Measurements from ENCODE around the gene RAP1B. TPM values are rescaled to one million over a fixed set of nuclear protein-coding genes. Genes with fewer than 3 reads are reported as not detected.

Gene RAP1B
- total RNA-seq, 2 experiments from 2014 or later, result 256 to 261 TPM

- Histone ChIP-seq H3K9me3 (ENCODE audit: control insufficient read depth in 1 of 2, insufficient read depth in 1 of 2, low read length in 2 of 2) (no peaks in the 10 kb centered on the region), H3K4me3 (ENCODE audit: low read length) (peak overlapping the region; percentile 17), H3K36me3 (ENCODE audit: insufficient read depth, low read length) (peaks cover 17% of the 10 kb centered on the region), H3K4me1 (ENCODE audit: insufficient read depth, low read length) (peaks cover 46% of the 10 kb centered on the region), H3K27me3 (ENCODE audit: control insufficient read depth in 1 of 2, insufficient read depth in 2 of 2, low read length in 2 of 2) (no peaks in the 10 kb centered on the region), H3K27ac (ENCODE audit: low read depth in 1 of 2, low read length in 2 of 2) (peak overlapping the region in 1 of 2 donors; percentile 35)
- ChIA-PET POLR2A (interaction anchor here (0.6 to 2.2 kb wide), 6 partner anchors 9 to 276 kb away, joined by 3 to 9 read pairs (median 4); partner anchors contain the start of gene RAP1B), CTCF (no interaction called here)
- peak; percentile 55 for ATAC-seq (ENCODE audit: poor library complexity)
- intact Hi-C loops (cut with DNase I, micrococcal nuclease), result loop anchor here in 1 of 2 experiments (2.0 kb wide), 1 partner anchor 28 kb away; no protein-coding TSS in a partner anchor
- DNase-seq, result peak in 5 of 14 experiments; percentile 17 to 54 (median 42)
- no peaks in the 10 kb centered on the region for H3K9me3 Mint-ChIP-seq
- no peak for TF ChIP-seq CTCF (IDR thresholded peaks at IDR 0.05)
- peaks cover 56% of the 10 kb centered on the region for H3K36me3 Mint-ChIP-seq (ENCODE audit: low read depth)
- H3K4me3 Mint-ChIP-seq, result peak overlapping the region; percentile 76
- no peaks in the 10 kb centered on the region for H3K27me3 Mint-ChIP-seq
- H3K27ac Mint-ChIP-seq, result peak overlapping the region; percentile 52
- peaks cover 93% of the 10 kb centered on the region for H3K4me1 Mint-ChIP-seq (ENCODE audit: low read depth)
These were observed 30.4 kb downstream of the RAP1B start for GRCh38 chr12:68641138-68641537.

GRCh38 chr12:68646484-68646883 is 35.8 kb downstream of the RAP1B start:
- no peak for DNase-seq
- H3K9me3 Mint-ChIP-seq, result no peaks in the 10 kb centered on the region
- H3K4me1 ChIP-seq (ENCODE audit: insufficient read depth, low read length), result peaks cover 27% of the 10 kb centered on the region
- no peak overlapping the region for H3K4me3 ChIP-seq (ENCODE audit: low read length)
- H3K4me1 Mint-ChIP-seq (ENCODE audit: low read depth), result peaks cover 87% of the 10 kb centered on the region
- no peak for TF ChIP-seq CTCF (IDR thresholded peaks at IDR 0.05)
- H3K27ac ChIP-seq (ENCODE audit: low read depth in 1 of 2, low read length in 2 of 2), result no peak overlapping the region
- intact Hi-C loops (cut with DNase I, micrococcal nuclease), result loop anchor here in 1 of 2 experiments (5.0 kb wide), 1 partner anchor 34 kb away; the partner anchor contains the start of gene RAP1B
- H3K4me3 Mint-ChIP-seq, result peak overlapping the region; percentile 39
- ATAC-seq (ENCODE audit: poor library complexity), result no peak
- H3K36me3 ChIP-seq (ENCODE audit: insufficient read depth, low read length), result peaks cover 43% of the 10 kb centered on the region
- no peaks in the 10 kb centered on the region for H3K27me3 Mint-ChIP-seq
- ChIA-PET CTCF (interaction anchor here (1.4 to 1.5 kb wide), 2 partner anchors 11 to 19 kb away, joined by 3 read pairs; no protein-coding TSS in a partner anchor), POLR2A (interaction anchor here (0.6 to 1.7 kb wide), 7 partner anchors 12 to 162 kb away, joined by 3 to 5 read pairs (median 3); partner anchors contain the start of genes MDM2 and RAP1B)
- peak overlapping the region; percentile 81 for H3K27ac Mint-ChIP-seq
- no peaks in the 10 kb centered on the region for H3K27me3 ChIP-seq (ENCODE audit: control insufficient read depth in 1 of 2, insufficient read depth in 2 of 2, low read length in 2 of 2)
- H3K36me3 Mint-ChIP-seq (ENCODE audit: low read depth), result peaks cover 83% of the 10 kb centered on the region
- no peaks in the 10 kb centered on the region for H3K9me3 ChIP-seq (ENCODE audit: control insufficient read depth in 1 of 2, insufficient read depth in 1 of 2, low read length in 2 of 2)

- no peak for TF ChIP-seq CTCF (IDR thresholded peaks at IDR 0.05)
- H3K27me3 ChIP-seq (ENCODE audit: control insufficient read depth in 1 of 2, insufficient read depth in 2 of 2, low read length in 2 of 2), result no peaks in the 10 kb centered on the region
- no peak for ATAC-seq (ENCODE audit: poor library complexity)
- no peaks in the 10 kb centered on the region for H3K9me3 Mint-ChIP-seq
- H3K4me3 ChIP-seq (ENCODE audit: low read length), result no peak overlapping the region
- peaks cover 26% of the 10 kb centered on the region for H3K4me1 ChIP-seq (ENCODE audit: insufficient read depth, low read length)
- H3K36me3 ChIP-seq (ENCODE audit: insufficient read depth, low read length), result peaks cover 50% of the 10 kb centered on the region
- no peak overlapping the region for H3K27ac ChIP-seq (ENCODE audit: low read depth in 1 of 2, low read length in 2 of 2)
- peaks cover 81% of the 10 kb centered on the region for H3K4me1 Mint-ChIP-seq (ENCODE audit: low read depth)
- intact Hi-C loops (cut with DNase I, micrococcal nuclease), result loop anchor here in 1 of 2 experiments (5.0 kb wide), 1 partner anchor 35 kb away; the partner anchor contains the start of gene RAP1B
- H3K4me3 Mint-ChIP-seq, result peak overlapping the region; percentile 15
- H3K27ac Mint-ChIP-seq, result peak overlapping the region; percentile 81
- ChIA-PET CTCF (no interaction called here), POLR2A (interaction anchor here (1.3 kb wide), 1 partner anchor 34 kb away, joined by 5 read pairs; no protein-coding TSS in a partner anchor)
- no peaks in the 10 kb centered on the region for H3K9me3 ChIP-seq (ENCODE audit: control insufficient read depth in 1 of 2, insufficient read depth in 1 of 2, low read length in 2 of 2)
- peaks cover 82% of the 10 kb centered on the region for H3K36me3 Mint-ChIP-seq (ENCODE audit: low read depth)
- H3K27me3 Mint-ChIP-seq, result no peaks in the 10 kb centered on the region
- no peak for DNase-seq
These were observed 36.8 kb downstream of the RAP1B start for GRCh38 chr12:68647507-68647906.
